Measurements from ENCODE around the gene TBX18.

The TBX18 gene

DNA sequence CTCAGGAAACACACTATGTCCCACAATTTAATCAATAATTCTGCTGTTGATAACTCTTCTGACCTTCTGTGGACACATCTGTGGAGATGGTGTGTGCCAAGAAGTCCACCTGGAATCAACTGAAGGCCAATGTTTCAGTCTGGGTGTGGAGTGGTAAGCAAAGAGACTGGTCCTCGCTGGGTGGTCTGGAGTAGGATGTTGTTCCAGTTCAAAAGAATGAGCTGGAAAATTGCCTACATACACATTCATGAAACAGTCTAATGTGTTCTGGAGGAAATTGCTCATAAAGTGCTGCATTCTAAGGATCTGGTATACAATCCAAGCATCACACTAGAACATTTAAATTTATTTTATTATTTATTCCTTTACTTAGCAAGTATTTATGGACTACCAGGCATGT is 33.9 kb upstream of the TBX18 start:
- no peak for TF ChIP-seq ZFX (IDR thresholded peaks at IDR 0.05; ENCODE audit: borderline replicate concordance)
- TF ChIP-seq, protein P1, sequence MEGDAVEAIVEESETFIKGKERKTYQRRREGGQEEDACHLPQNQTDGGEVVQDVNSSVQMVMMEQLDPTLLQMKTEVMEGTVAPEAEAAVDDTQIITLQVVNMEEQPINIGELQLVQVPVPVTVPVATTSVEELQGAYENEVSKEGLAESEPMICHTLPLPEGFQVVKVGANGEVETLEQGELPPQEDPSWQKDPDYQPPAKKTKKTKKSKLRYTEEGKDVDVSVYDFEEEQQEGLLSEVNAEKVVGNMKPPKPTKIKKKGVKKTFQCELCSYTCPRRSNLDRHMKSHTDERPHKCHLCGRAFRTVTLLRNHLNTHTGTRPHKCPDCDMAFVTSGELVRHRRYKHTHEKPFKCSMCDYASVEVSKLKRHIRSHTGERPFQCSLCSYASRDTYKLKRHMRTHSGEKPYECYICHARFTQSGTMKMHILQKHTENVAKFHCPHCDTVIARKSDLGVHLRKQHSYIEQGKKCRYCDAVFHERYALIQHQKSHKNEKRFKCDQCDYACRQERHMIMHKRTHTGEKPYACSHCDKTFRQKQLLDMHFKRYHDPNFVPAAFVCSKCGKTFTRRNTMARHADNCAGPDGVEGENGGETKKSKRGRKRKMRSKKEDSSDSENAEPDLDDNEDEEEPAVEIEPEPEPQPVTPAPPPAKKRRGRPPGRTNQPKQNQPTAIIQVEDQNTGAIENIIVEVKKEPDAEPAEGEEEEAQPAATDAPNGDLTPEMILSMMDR (IDR thresholded peaks at IDR 0.05), result no peak
- H3K27ac ChIP-seq, result no peak overlapping the region

DNA sequence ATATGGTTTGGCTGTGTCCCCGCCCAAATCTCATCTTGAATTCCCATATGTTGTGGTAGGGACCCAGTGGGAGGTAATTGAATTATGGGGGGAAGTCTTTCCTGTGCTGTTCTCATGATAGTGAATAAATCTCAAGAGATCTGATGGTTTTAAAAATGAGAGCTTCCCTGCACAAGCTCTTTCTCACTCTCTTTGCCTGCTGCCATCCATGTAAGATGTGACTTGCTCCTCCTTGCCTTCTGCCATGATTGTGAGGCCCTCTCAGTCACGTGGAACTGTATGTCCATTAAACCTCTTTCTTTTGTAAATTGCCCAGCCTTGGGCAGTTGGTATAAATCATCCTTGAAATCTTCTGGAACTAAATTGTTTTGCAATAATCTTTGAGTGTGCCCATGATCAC is 31.9 kb upstream of the TBX18 start:
- no peak overlapping the region for H3K27ac ChIP-seq
- TF ChIP-seq, protein P1 (IDR thresholded peaks at IDR 0.05), result no peak
- no peak for TF ChIP-seq ZFX (IDR thresholded peaks at IDR 0.05; ENCODE audit: borderline replicate concordance)

DNA sequence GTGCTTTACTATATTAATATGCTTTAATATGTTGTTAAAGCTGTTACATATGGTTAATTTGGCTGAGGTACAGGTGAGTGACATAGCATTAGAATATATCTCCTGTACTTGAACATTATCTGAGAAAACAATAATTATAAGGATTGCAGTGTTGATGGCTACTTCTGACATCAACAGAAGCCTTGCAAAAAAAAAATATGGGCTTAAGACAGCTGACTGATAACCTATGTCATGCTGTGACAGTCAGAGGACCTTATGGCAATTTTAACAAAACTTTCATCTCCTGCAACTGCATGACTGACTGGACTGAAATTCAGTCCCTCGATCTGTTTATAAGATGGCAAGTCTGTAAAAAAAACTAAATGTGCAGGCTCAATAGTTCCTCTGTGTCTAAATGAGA is 27.5 kb upstream of the TBX18 start:
- H3K27ac ChIP-seq, result no peak overlapping the region
- TF ChIP-seq, protein P1 (IDR thresholded peaks at IDR 0.05), result no peak
- no peak for TF ChIP-seq ZFX (IDR thresholded peaks at IDR 0.05; ENCODE audit: borderline replicate concordance)

DNA sequence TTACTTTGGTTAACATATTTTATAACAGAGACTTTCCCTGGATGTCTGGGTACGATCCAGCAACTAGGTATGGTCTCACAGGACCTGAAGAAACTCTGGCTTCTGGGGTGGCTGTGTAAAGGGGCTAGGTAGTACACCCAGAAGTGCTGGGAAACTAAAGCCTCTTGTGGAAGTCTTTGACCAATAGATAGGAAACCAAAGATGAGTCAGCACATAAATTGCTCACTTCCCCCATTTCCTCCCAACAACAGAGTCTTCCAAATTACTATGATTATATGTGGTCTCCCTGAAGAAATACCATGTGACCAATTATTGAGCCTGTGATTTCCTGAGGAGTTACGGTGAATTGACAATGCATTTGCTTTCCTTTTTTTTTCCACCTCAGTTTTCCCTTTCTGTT is 26.8 kb upstream of the TBX18 start:
- no peak overlapping the region for H3K27ac ChIP-seq
- TF ChIP-seq ZFX (IDR thresholded peaks at IDR 0.05; ENCODE audit: borderline replicate concordance), result no peak
- TF ChIP-seq, protein P1 (IDR thresholded peaks at IDR 0.05), result no peak

DNA sequence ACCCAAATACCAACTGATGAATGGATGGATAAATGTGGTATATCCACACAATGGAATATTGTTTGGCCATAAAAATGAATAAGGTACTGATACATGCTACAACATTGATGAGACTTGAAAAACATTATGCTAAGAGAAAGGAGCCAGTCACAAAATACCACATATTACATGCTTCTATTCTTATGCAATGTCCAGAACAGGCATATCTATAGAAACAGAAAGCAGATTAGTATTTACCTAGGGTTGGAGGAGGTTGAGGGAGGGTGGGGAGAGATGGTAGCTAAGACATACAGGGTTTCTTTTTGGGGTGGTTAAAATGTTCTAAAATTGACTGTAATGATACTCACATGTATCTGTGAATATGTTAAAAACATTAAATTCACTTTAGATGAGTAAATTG is 24.8 kb upstream of the TBX18 start:
- TF ChIP-seq, protein P1 (IDR thresholded peaks at IDR 0.05), result no peak
- no peak for TF ChIP-seq ZFX (IDR thresholded peaks at IDR 0.05; ENCODE audit: borderline replicate concordance)
- no peak overlapping the region for H3K27ac ChIP-seq

DNA sequence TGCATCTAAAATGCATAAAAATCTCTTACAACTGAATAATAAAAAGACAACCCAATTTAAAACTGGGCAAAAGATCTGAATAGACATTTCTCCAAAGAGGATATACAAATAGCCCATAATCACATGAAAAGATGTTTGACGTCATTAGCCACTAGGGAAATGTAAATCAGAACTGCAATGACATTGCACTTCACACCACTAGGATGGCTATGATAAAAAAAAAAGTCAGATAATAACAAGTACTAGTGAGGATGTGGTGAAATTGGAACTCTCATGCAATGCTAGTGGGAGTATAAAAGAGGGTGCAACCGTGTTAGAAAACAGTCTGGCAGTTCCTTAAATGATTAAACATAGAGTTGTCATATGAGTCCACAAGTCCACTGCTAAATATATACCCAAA is 24.3 kb upstream of the TBX18 start:
- TF ChIP-seq, protein P1 (IDR thresholded peaks at IDR 0.05), result no peak
- TF ChIP-seq ZFX (IDR thresholded peaks at IDR 0.05; ENCODE audit: borderline replicate concordance), result no peak
- no peak overlapping the region for H3K27ac ChIP-seq

DNA sequence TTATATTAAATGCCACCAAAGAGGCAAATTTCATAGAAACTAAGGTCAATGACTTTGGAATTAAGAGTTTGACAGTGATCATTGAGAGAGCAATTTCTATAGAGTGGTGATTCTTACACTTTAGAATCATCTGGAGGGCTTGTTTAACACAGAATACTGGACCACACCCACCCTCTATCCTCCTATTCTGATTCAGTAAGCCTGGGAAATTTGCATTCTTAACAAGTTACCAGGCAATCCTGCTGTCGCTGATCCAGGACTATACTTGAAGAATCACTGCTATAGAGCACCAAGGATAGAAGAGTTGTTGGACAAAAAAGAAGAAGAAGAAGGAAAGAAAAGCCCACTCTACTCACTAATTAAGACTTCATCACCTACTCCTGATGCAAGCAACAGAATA is 21.3 kb upstream of the TBX18 start:
- TF ChIP-seq, protein P1 (IDR thresholded peaks at IDR 0.05), result no peak
- TF ChIP-seq ZFX (IDR thresholded peaks at IDR 0.05; ENCODE audit: borderline replicate concordance), result no peak
- H3K27ac ChIP-seq, result no peak overlapping the region

Measured in 22Rv1 (cell line).